LNCAP (cell line): ENCODE data around the gene ACO1.

Source experiments
- CTCF ChIP-seq: fragments of 450-650 bp; IDR thresholded peaks from 2 replicates; pipeline ENCODE4 v1.5.1; 2017; ENCODE audit warnings: mild to moderate bottlenecking

ACO1 gene

GRCh38 chr9:32441678-32442077, 57.2 kb downstream of the ACO1 start:
- no peak for TF ChIP-seq CTCF

GRCh38 chr9:32442433-32442832, 58.0 kb downstream of the ACO1 start:
- no peak for TF ChIP-seq CTCF

GRCh38 chr9:32449969-32450368, 65.5 kb downstream of the ACO1 start:
- no peak for TF ChIP-seq CTCF

DNA sequence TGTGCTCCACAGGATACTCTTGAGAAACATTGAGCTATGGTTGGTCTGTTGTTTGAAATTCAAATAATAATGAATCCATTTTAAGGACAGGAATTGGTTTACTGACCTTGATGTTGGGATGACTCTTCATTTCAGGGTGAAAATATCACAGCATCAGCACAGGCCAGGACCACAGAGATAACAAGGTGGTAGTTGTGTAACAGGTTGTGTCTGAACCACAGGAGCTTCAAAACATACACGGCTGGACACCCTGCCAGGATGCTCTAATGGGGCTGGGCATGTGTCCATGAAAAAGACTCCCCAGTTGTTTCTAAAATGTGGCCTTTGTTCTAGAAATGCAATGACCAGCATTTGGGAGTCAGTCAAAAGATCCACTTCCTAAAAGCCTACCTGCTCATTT, 69.8 kb downstream of the ACO1 start:
- TF ChIP-seq CTCF = no peak

GRCh38 chr9:32455738-32456137, 71.3 kb downstream of the ACO1 start:
- TF ChIP-seq CTCF = no peak

DNA sequence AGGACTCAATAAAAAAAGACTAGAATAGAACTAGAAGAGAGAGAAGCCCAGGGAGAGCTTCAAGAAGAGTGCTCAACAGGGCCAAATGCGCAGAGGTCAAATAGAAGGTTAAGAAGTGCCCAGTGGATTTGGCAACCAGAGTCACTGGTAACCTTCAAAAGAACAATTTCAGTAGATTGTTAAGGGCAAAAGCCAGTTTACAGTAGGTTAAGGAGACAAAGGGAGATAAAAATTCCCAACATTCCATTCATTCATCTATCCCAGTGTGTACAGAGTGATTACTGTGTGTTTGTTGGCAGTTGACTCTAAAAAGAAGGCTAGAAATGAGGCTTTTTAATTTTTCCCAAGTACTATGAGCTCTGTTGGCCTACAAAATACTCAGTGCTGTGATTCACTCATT, 72.1 kb downstream of the ACO1 start:
- TF ChIP-seq CTCF = no peak

DNA sequence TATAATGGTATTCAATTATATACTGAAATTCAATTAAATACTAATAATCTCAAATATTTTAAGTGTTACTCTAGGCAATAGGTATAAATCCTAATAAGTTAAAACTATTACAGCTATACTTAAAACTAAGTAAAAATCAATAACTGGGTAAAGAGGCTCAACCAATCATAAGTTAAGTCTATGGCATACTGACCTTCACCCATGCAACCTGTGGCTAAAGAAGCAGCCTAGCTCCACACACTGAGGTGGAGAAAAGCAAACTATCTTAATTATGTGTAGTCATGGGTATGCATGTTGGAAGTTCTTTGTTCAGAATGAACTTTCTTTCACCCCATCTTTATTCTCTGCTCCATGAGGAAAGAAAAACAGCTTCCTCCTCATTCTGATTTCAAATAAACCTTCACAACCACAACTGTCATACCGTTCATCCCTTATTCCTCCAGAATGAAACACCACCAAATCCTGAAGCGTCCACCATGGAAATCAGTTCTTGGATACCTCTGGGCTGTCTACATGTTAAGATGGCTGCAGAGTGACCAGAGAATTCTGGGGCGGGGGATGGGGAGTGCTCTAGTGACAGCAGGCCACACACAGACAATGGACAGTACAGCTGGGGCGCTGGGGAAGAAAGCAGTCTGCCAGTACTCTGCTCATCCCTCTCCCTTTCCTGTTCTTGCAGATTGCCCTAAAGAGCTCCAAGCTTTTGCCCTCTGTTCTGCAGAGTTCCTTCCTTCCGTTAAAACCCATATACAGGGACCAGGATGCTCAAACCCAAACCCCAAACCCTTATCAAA, 79.3 kb downstream of the ACO1 start:
- no peak for TF ChIP-seq CTCF

DNA sequence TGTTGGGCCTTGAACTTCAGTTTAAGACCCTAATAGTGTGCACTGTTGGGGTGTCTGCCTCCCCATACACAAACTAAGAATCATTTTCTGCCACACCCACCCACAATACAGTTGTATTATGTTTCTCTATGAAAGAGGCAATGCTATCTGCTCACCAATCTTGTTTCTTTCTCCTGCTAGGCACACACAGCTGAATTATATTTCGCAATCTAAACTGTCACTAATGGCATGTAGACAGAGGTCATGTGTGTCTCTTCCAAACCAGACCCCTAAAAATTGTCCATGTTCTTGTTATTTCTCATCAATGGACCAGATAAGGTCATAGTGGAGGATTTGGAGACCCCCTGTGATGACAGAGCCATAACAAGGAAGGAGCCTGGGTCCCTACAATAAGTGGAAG, 84.3 kb downstream of the ACO1 start:
- TF ChIP-seq CTCF = no peak
